Trophoblast cell (in vitro differentiated cells and primary cell): ENCODE results near the gene TRPV4.

ENCODE experiments used
- DNase-seq, 2 donors: peaks; one replicate each; pipeline ENCODE4 v3.0.0-alpha.2; 2016
- H2AFZ ChIP-seq: 2 replicates; pipeline ENCODE4 v1.6.1; 2013; ENCODE audit warnings: low read length, moderate library complexity, mild to moderate bottlenecking; ENCODE audit not compliant: insufficient read depth, poor library complexity
- H2AK5ac ChIP-seq: 2 replicates; pipeline ENCODE4 v1.6.1; 2013; ENCODE audit warnings: mild to moderate bottlenecking, low read length
- H2BK120ac ChIP-seq: 2 replicates; pipeline ENCODE4 v1.6.1; 2013; ENCODE audit warnings: low read length, mild to moderate bottlenecking, moderate library complexity; ENCODE audit not compliant: insufficient read depth, poor library complexity
- H2BK12ac ChIP-seq: 2 replicates; pipeline ENCODE4 v1.6.1; 2013; ENCODE audit warnings: mild to moderate bottlenecking, low read length, moderate library complexity
- H2BK5ac ChIP-seq: 2 replicates; pipeline ENCODE4 v1.6.1; 2013; ENCODE audit warnings: low read length, low read depth, moderate library complexity, mild to moderate bottlenecking; ENCODE audit not compliant: poor library complexity
- H3K14ac ChIP-seq: 2 replicates; pipeline ENCODE4 v1.6.1; 2013; ENCODE audit warnings: mild to moderate bottlenecking, low read length
- H3K18ac ChIP-seq: 2 replicates; pipeline ENCODE4 v1.6.1; 2013; ENCODE audit warnings: mild to moderate bottlenecking, low read length
- H3K23ac ChIP-seq: 2 replicates; pipeline ENCODE4 v1.6.1; 2013; ENCODE audit warnings: low read length
- H3K27ac ChIP-seq: 2 replicates; pipeline ENCODE4 v1.5.1; 2013; ENCODE audit warnings: low read depth, mild to moderate bottlenecking, inconsistent platforms, low read length, moderate library complexity
- H3K27me3 ChIP-seq: 2 replicates; pipeline ENCODE4 v1.6.1; 2013; ENCODE audit warnings: inconsistent platforms, mild to moderate bottlenecking, low read length, moderate library complexity; ENCODE audit not compliant: insufficient read depth
- H3K36me3 ChIP-seq, 2 experiments: 1 replicate in 1 of 2; 2 replicates in 1 of 2; pipeline ENCODE4 v1.6.1; 2013; ENCODE audit warnings: low read length in 2 of 2, mild to moderate bottlenecking in 2 of 2, moderate library complexity in 1 of 2; ENCODE audit not compliant: insufficient read depth in 2 of 2, control insufficient read depth in 1 of 2
- H3K4ac ChIP-seq: 2 replicates; pipeline ENCODE4 v1.6.1; 2013; ENCODE audit warnings: low read depth, mild to moderate bottlenecking, low read length, moderate library complexity
- H3K4me1 ChIP-seq, 2 experiments: 1 replicate in 1 of 2; 2 replicates in 1 of 2; pipeline ENCODE4 v1.6.1; 2013; ENCODE audit warnings: low read length in 2 of 2, mild to moderate bottlenecking in 2 of 2, moderate library complexity in 1 of 2; ENCODE audit not compliant: insufficient read depth in 2 of 2, control insufficient read depth in 1 of 2
- H3K4me2 ChIP-seq: 2 replicates; pipeline ENCODE4 v1.6.1; 2013; ENCODE audit warnings: inconsistent platforms, mild to moderate bottlenecking, low read length, moderate library complexity
- H3K4me3 ChIP-seq: 2 replicates; pipeline ENCODE4 v1.5.1; 2013; ENCODE audit warnings: mild to moderate bottlenecking, low read depth, low read length, inconsistent platforms
- H3K79me1 ChIP-seq: one replicate; pipeline ENCODE4 v1.6.1; 2013; ENCODE audit warnings: low read length
- H3K79me2 ChIP-seq: 2 replicates; pipeline ENCODE4 v1.6.1; 2013; ENCODE audit warnings: low read length, mild to moderate bottlenecking; ENCODE audit not compliant: control insufficient read depth, insufficient read depth, poor library complexity
- H3K9ac ChIP-seq: 2 replicates; pipeline ENCODE4 v1.6.1; 2013; ENCODE audit warnings: mild to moderate bottlenecking, low read length
- H3K9me3 ChIP-seq: 2 replicates; pipeline ENCODE4 v1.6.1; 2013; ENCODE audit warnings: low read depth, mild to moderate bottlenecking, control low read depth, inconsistent platforms, low read length; ENCODE audit not compliant: insufficient read depth
- H4K12ac ChIP-seq: 2 replicates; pipeline ENCODE4 v1.6.1; 2013; ENCODE audit warnings: low read depth, mild to moderate bottlenecking, low read length, moderate library complexity
- H4K8ac ChIP-seq: 2 replicates; pipeline ENCODE4 v1.6.1; 2013; ENCODE audit warnings: low read depth, mild to moderate bottlenecking, low read length, moderate library complexity
- H4K91ac ChIP-seq: one replicate; pipeline ENCODE4 v1.6.1; 2013; ENCODE audit warnings: low read depth, mild to moderate bottlenecking, low read length, moderate library complexity
- WGBS: extraction: QIAGEN DNeasy Blood & Tissue Kit; methylation state at CpG from one replicate; pipeline ENCODE4 v1.1.7; 2013; ENCODE audit warnings: missing lambda C conversion rate; ENCODE audit not compliant: insufficient read length, insufficient coverage; ENCODE audit errors: extremely low coverage; 5-methylcytosine and 5-hydroxymethylcytosine counted together

TRPV4 gene

DNA sequence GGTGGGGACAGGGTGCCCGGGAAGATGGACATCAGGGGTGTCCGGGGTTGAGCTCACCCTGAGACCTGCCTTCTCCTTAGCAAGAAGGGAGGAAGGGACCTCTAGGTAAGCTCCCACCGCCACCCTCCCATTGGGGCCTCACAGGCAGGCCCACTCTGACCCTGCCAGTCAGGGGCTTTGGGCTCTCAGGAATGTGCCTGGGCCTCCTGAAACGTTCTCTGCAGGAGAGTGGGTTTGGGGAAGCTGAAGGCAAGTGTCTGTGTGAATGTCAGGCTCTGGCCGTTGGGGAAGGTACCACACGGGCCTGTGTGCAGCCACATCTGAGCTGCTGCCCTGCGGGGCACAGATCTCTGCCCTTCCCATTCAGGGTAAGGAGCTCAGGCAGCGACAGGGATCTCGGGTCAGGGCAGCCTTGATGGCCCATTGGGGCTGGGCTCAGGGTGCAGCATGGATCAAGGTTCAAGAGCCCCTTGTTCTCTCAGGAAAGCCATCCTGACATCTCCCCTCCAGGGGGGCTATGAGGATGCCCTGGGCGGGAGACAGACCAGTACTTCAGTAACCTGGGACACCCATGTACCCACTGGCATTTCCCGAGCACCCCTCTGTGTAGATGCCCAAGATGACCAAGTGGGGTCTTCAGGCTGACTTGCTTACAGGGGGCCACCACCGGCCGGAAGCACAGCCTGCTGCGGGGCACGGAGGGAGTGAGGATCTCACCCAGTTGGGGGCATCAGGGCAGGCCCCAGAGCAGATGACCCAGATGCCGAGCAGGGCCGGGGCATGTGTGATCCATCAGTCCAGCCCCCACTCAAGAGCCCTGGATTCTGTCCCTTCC lies 89.9 kb downstream of the TRPV4 start:
- H3K79me2 ChIP-seq = no peaks in the 10 kb centered on the region
- H3K9me3 ChIP-seq = no peaks in the 10 kb centered on the region

DNA sequence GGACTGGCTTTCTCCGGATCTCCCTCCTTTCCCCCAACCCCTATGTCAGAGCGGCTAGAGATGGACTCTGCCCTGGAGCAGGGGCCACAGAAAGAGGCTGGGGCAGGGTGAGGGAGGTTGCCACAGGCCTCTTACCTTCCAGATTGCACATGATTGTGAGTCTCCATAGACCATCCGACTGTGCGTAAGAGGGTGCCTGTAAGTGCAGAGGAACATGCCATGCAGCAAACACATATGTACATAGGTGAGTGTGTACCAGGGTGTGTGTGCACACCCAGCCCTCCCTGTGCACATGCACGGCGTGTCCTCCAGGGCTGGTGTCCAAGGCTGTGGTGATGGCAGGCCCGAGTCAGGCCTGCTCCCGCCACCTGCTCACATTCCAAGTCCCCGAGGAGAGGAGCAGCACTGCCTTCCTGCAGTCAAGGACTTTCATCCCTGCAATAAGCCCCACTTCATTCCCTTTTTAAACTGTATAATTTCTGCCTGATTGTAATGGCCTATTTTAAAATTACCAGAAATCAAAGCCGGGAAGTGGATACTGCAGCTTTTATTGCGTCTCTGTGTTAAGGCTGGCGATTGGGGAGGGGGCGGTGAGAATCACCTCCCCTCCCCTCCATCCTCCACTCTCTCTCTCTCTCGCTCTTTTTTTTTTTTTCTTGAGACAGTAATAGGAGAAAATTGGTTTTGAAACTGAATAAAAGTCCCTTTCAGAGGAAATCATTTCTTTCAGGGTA lies 91.1 kb downstream of the TRPV4 start:
- Histone ChIP-seq H3K27ac (no peak overlapping the region), H2AFZ (no peak overlapping the region), H2BK120ac (no peak overlapping the region), H3K9ac (no peak overlapping the region), H3K27me3 (no peaks in the 10 kb centered on the region), H4K8ac (no peak overlapping the region), H3K79me2 (no peaks in the 10 kb centered on the region), H3K18ac (no peak overlapping the region), H3K4me2 (no peak overlapping the region), H2BK12ac (no peak overlapping the region), H3K4me3 (no peak overlapping the region), H4K12ac (no peak overlapping the region), H3K23ac (no peak overlapping the region), H4K91ac (no peak overlapping the region), H3K4me1 (no peaks in the 10 kb centered on the region), H3K36me3 (no peaks in the 10 kb centered on the region), H2BK5ac (no peak overlapping the region), H3K9me3 (no peaks in the 10 kb centered on the region), H2AK5ac (no peak overlapping the region), H3K4ac (no peak overlapping the region), H3K14ac (no peak overlapping the region), H3K79me1 (no peaks in the 10 kb centered on the region)
- no peak for DNase-seq
- no CpG with 5 or more reads among the region's 14 CpGs for WGBS

More for the DNA sequence above, 89.9 kb downstream of the TRPV4 start:
- no peak overlapping the region for H2BK12ac ChIP-seq
- H4K8ac ChIP-seq = no peak overlapping the region
- no peak overlapping the region for H3K18ac ChIP-seq
- H3K23ac ChIP-seq = no peak overlapping the region
- no peaks in the 10 kb centered on the region for H3K36me3 ChIP-seq
- no peaks in the 10 kb centered on the region for H3K27me3 ChIP-seq
- H4K12ac ChIP-seq = no peak overlapping the region
- H2BK120ac ChIP-seq = no peak overlapping the region
- no peak overlapping the region for H4K91ac ChIP-seq
- H3K9ac ChIP-seq = no peak overlapping the region
- no CpG with 5 or more reads among the region's 17 CpGs for WGBS
- no peak overlapping the region for H2AK5ac ChIP-seq
- H3K79me1 ChIP-seq = no peaks in the 10 kb centered on the region
- no peak overlapping the region for H3K4me3 ChIP-seq
- no peak overlapping the region for H3K14ac ChIP-seq
- H2BK5ac ChIP-seq = no peak overlapping the region
- DNase-seq = no peak
- H3K27ac ChIP-seq = no peak overlapping the region
- H3K4ac ChIP-seq = no peak overlapping the region
- no peaks in the 10 kb centered on the region for H3K4me1 ChIP-seq
- no peak overlapping the region for H2AFZ ChIP-seq
- H3K4me2 ChIP-seq = no peak overlapping the region

DNA sequence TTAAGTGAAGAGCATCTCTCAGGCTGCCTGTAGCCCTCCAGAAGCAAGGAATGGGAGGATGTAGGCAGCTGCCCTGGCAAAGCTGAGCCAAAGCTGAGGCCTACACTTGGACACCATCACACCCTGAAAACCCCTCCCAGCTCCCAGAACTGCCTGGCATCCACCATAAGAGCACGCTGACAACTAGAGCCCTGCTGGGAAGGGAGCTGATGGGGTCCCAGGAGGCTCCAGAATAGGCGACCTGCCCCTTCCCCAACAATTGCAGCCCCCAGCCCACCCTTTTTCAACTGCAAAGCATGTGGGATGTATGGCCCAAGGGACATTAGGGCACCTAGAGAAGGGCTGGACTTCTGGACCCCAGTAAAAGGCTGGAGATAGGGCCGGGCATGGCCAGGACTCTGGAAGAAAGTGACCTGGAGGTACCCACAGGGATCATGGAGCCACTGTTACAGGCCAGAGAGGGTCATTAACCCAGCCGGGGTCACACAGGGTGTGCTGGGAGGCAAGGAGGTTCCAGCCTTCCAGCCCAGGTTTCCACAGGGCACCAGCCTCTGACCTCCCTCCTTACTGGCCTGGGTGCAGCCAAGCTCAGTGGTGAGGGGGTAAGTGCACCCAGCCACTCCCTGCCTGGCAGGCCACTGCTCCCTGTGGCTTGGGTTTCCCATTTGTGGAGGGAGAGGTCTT lies 91.8 kb downstream of the TRPV4 start:
- no peak overlapping the region for H4K12ac ChIP-seq
- no peak overlapping the region for H2AFZ ChIP-seq

DNA sequence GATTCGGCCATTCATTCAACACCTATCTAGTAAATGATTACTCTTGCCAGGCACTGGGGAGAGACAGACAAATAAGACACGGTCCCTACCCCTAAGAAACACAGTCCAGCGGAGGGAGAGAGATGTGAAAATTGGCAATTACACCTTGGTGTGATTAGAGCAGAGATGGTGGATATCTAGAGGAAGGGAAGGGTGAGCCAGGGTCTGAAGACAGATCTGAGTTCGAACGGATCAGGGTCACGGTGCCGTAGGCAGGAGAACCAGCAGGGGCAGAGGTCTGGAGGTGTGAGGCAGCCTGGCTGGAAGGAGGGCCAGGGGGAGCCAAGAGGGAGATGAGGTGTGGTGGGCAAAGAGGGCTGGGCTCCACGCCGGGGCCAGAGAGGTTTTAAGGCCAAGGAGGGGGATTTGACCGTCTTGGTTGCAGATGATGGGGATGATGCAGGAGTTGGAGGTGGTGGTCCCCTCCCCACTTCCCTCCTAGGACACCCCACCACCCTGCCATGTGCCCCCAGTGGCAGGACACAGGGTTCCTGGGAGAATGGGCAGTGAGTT lies 92.4 kb downstream of the TRPV4 start:
- H3K79me2 ChIP-seq = no peaks in the 10 kb centered on the region
- H3K9me3 ChIP-seq = no peaks in the 10 kb centered on the region
- H4K8ac ChIP-seq = no peak overlapping the region
- H4K91ac ChIP-seq = no peak overlapping the region
- no peak overlapping the region for H3K23ac ChIP-seq
- H3K27ac ChIP-seq = no peak overlapping the region
- no peak overlapping the region for H4K12ac ChIP-seq
- no peak overlapping the region for H2BK12ac ChIP-seq
- no peak overlapping the region for H2AFZ ChIP-seq
- H3K9ac ChIP-seq = no peak overlapping the region
- H3K14ac ChIP-seq = no peak overlapping the region
- H3K36me3 ChIP-seq = no peaks in the 10 kb centered on the region
- H2AK5ac ChIP-seq = no peak overlapping the region
- H2BK120ac ChIP-seq = no peak overlapping the region
- no peaks in the 10 kb centered on the region for H3K27me3 ChIP-seq
- no CpG with 5 or more reads among the region's 10 CpGs for WGBS
- H3K4me3 ChIP-seq = no peak overlapping the region
- H3K4me2 ChIP-seq = no peak overlapping the region
- H3K79me1 ChIP-seq = no peaks in the 10 kb centered on the region
- H3K4me1 ChIP-seq = no peaks in the 10 kb centered on the region
- no peak overlapping the region for H2BK5ac ChIP-seq
- no peak for DNase-seq
- no peak overlapping the region for H3K18ac ChIP-seq
- no peak overlapping the region for H3K4ac ChIP-seq

More for the DNA sequence above, 91.8 kb downstream of the TRPV4 start:
- no peaks in the 10 kb centered on the region for H3K36me3 ChIP-seq
- DNase-seq = no peak
- no peaks in the 10 kb centered on the region for H3K9me3 ChIP-seq
- H3K18ac ChIP-seq = no peak overlapping the region
- no peak overlapping the region for H2BK120ac ChIP-seq
- no peak overlapping the region for H4K8ac ChIP-seq
- H3K27ac ChIP-seq = no peak overlapping the region
- H3K4me1 ChIP-seq = no peaks in the 10 kb centered on the region
- no peak overlapping the region for H2BK12ac ChIP-seq
- H4K91ac ChIP-seq = no peak overlapping the region
- H3K4me3 ChIP-seq = no peak overlapping the region
- H3K14ac ChIP-seq = no peak overlapping the region
- H2AK5ac ChIP-seq = no peak overlapping the region
- no peak overlapping the region for H3K23ac ChIP-seq
- H3K9ac ChIP-seq = no peak overlapping the region
- no peaks in the 10 kb centered on the region for H3K27me3 ChIP-seq
- H3K79me2 ChIP-seq = no peaks in the 10 kb centered on the region
- H3K79me1 ChIP-seq = no peaks in the 10 kb centered on the region
- no peak overlapping the region for H2BK5ac ChIP-seq
- no peak overlapping the region for H3K4me2 ChIP-seq
- no CpG with 5 or more reads among the region's 4 CpGs for WGBS
- no peak overlapping the region for H3K4ac ChIP-seq
